K562 (cell line): Measurements from ENCODE around the gene C2orf69.

Source experiments
- CTCF ChIP-seq, 3 experiments: IDR thresholded peaks in 2 of 3; conservative IDR thresholded peaks in 1 of 3; 2 replicates each; pipeline ENCODE4 v1.5.1; 2011 to 2012; ENCODE audit warnings: low read length in 3 of 3, mild to moderate bottlenecking in 3 of 3, control low read depth in 2 of 3, improper control_type of control experiment in 1 of 3, inconsistent platforms in 1 of 3, low read depth in 1 of 3, mixed read lengths in 1 of 3, moderate library complexity in 1 of 3; ENCODE audit not compliant: insufficient read depth in 2 of 3
- ELF1 ChIP-seq: fragments of 200-800 bp; sonication (Bioruptor generic); IDR thresholded peaks from 2 replicates; pipeline ENCODE4 v1.6.1; 2016; ENCODE audit warnings: missing genetic modification characterization, missing compliant biosample characterization
- MED1 ChIP-seq: sonication (generic); formaldehyde crosslinking; IDR thresholded peaks from 2 replicates; pipeline ENCODE4 v1.8.1; 2023; ENCODE audit warnings: missing genetic modification reagents, borderline replicate concordance
- NRF1 ChIP-seq, 2 experiments: fragments of 450-650 bp; IDR thresholded peaks in 1 of 2; conservative IDR thresholded peaks in 1 of 2; 2 replicates each; pipeline ENCODE4 v1.6.1; 2014; ENCODE audit warnings: mild to moderate bottlenecking in 2 of 2
- POLR2AphosphoS5 ChIP-seq: IDR thresholded peaks from 2 replicates; pipeline ENCODE4 v1.6.1; 2011; ENCODE audit warnings: mild to moderate bottlenecking, low read depth, low read length, moderate library complexity; ENCODE audit not compliant: control insufficient read depth, insufficient read depth
- RREB1 ChIP-seq: fragments of 250-450 bp; sonication (Bioruptor Pico); IDR thresholded peaks from 2 replicates; pipeline ENCODE4 v1.4.0; 2020
- TBP ChIP-seq: optimal IDR thresholded peaks from 2 replicates; pipeline ENCODE3; 2011; ENCODE audit warnings: low read depth, low read length, improper control_type of control experiment
- TFE3 ChIP-seq: fragments of 450-650 bp; formaldehyde crosslinking; IDR thresholded peaks from 2 replicates; pipeline ENCODE4 v1.4.0; 2020; ENCODE audit warnings: mild to moderate bottlenecking, mixed read lengths
- YY1 ChIP-seq, 3 experiments: IDR thresholded peaks; 2 replicates each; pipeline ENCODE4 v1.6.1; 2011; ENCODE audit warnings: low read length in 2 of 3, mild to moderate bottlenecking in 2 of 3, moderate library complexity in 2 of 3, borderline replicate concordance in 1 of 3, control low read depth in 1 of 3, low read depth in 1 of 3; ENCODE audit not compliant: insufficient read depth in 3 of 3, insufficient replicate concordance in 2 of 3, control insufficient read depth in 1 of 3, insufficient read length in 1 of 3; ENCODE audit errors: extremely low read depth in 1 of 3
- ZFP1 ChIP-seq: fragments of 450-650 bp; formaldehyde crosslinking; IDR thresholded peaks from 2 replicates; pipeline ENCODE4 v1.4.0; 2020; ENCODE audit warnings: mild to moderate bottlenecking, mixed read lengths

GRCh38 chr2:199910338-199911051 is 598 bp upstream of the C2orf69 start:
- TF ChIP-seq TFE3 (no peak), ELF1 (tag) (0 out of 2 replicates have a peak, but pooled peaks have one; percentile 1), NRF1 (conservative IDR thresholded peaks at IDR 0.05 in 1 of 2, IDR thresholded peaks at IDR 0.05 in 1 of 2) (no peak), CTCF (IDR thresholded peaks at IDR 0.05 in 2 of 3, conservative IDR thresholded peaks at IDR 0.05 in 1 of 3; ENCODE audit: insufficient read depth in 2 of 3, low read depth in 1 of 3, low read length in 3 of 3) (no peak), MED1 (CRISPR knock-in tag) (no peak), ZFP1 (CRISPR knock-in tag) (no peak), YY1 (IDR thresholded peaks at IDR 0.05; ENCODE audit: borderline replicate concordance in 1 of 3, control insufficient read depth in 1 of 3, extremely low read depth in 1 of 3, insufficient read depth in 3 of 3, insufficient read length in 1 of 3, insufficient replicate concordance in 2 of 3, low read depth in 1 of 3, low read length in 2 of 3) (no peak), POLR2AphosphoS5 (no peak), TBP (no peak), RREB1 (CRISPR knock-in tag) (no peak)
